ENCODE results near the gene TOMT. TPM values are rescaled to one million over a fixed set of nuclear protein-coding genes. Genes with fewer than 3 reads are reported as not detected.

Gene TOMT
- total RNA-seq, 1 donor from 2014 or later, result not detected

- DNase-seq (ENCODE audit: missing footprints) (no peak), ATAC-seq (no peak)
- intact Hi-C loops (cut with DNase I), result no loop called here
Observed at GRCh38 chr11:72084076-72084475, 21.6 kb upstream of the TOMT start.

GRCh38 chr11:72084965-72085364 lies 20.8 kb upstream of the TOMT start:
- intact Hi-C loops (cut with DNase I), result no loop called here

GRCh38 chr11:72085621-72086351 lies 19.9 kb upstream of the TOMT start:
- ATAC-seq (no peak), DNase-seq (ENCODE audit: missing footprints) (no peak)
- intact Hi-C loops (cut with DNase I), result no loop called here

More at GRCh38 chr11:72084965-72085364, 20.8 kb upstream of the TOMT start:
- ATAC-seq (no peak), DNase-seq (ENCODE audit: missing footprints) (no peak)

- ATAC-seq (no peak), DNase-seq (ENCODE audit: missing footprints) (no peak)
- intact Hi-C loops (cut with DNase I), result no loop called here
Observed at GRCh38 chr11:72088076-72088808, 17.5 kb upstream of the TOMT start.

GRCh38 chr11:72091292-72091691 lies 14.4 kb upstream of the TOMT start:
- ATAC-seq, result peak; percentile 89
- DNase-seq (ENCODE audit: missing footprints), result peak; percentile 76
- intact Hi-C loops (cut with DNase I), result loop anchor here (1.0 kb wide), 1 partner anchor 66 kb away; no protein-coding TSS in a partner anchor

- intact Hi-C loops (cut with DNase I), result no loop called here
Observed at GRCh38 chr11:72098741-72099140, 7.0 kb upstream of the TOMT start.

GRCh38 chr11:72100009-72100408 lies 5.7 kb upstream of the TOMT start:
- intact Hi-C loops (cut with DNase I), result no loop called here
- no peak for ATAC-seq
- DNase-seq (ENCODE audit: missing footprints), result no peak

More at GRCh38 chr11:72098741-72099140, 7.0 kb upstream of the TOMT start:
- DNase-seq (ENCODE audit: missing footprints) (no peak), ATAC-seq (no peak)

GRCh38 chr11:72100462-72100861 lies 5.3 kb upstream of the TOMT start:
- no peak for DNase-seq (ENCODE audit: missing footprints)
- no peak for ATAC-seq
- intact Hi-C loops (cut with DNase I), result no loop called here

GRCh38 chr11:72102162-72102561 lies 3.6 kb upstream of the TOMT start:
- ATAC-seq, result no peak
- intact Hi-C loops (cut with DNase I), result loop anchor here (2.0 kb wide), 2 partner anchors 61 to 121 kb away; no protein-coding TSS in a partner anchor
- DNase-seq (ENCODE audit: missing footprints), result no peak

- intact Hi-C loops (cut with DNase I), result loop anchor here (2.0 kb wide), 2 partner anchors 62 to 120 kb away; no protein-coding TSS in a partner anchor
- ATAC-seq, result no peak
- no peak for DNase-seq (ENCODE audit: missing footprints)
Observed at GRCh38 chr11:72102631-72102945, 3.1 kb upstream of the TOMT start.

- intact Hi-C loops (cut with DNase I), result loop anchor here (1.0 to 2.0 kb wide), 3 partner anchors 9 to 120 kb away; partner anchors contain the start of gene ANAPC15
- DNase-seq (ENCODE audit: missing footprints) (peak; percentile 100), ATAC-seq (peak; percentile 99)
Observed at GRCh38 chr11:72102946-72103753, 2.6 kb upstream of the TOMT start, which contains the start of gene LAMTOR1. LAMTOR1 (minus strand) TSS chr11:72103297; CDS start chr11:72103224, 73 bp downstream.

GRCh38 chr11:72103754-72104167 lies 2.0 kb upstream of the TOMT start:
- DNase-seq (ENCODE audit: missing footprints) (no peak), ATAC-seq (no peak)
- intact Hi-C loops (cut with DNase I), result loop anchor here (1.0 to 2.0 kb wide), 3 partner anchors 9 to 119 kb away; partner anchors contain the start of gene ANAPC15

- intact Hi-C loops (cut with DNase I), result loop anchor here (1.0 to 10.0 kb wide), 4 partner anchors 8 to 323 kb away; partner anchors contain the start of genes CLPB, LAMTOR1, LRRC51 and NUMA1
- DNase-seq (ENCODE audit: missing footprints) (no peak), ATAC-seq (no peak)
Observed at GRCh38 chr11:72111300-72112142, 5.8 kb downstream of the TOMT start.

- intact Hi-C loops (cut with DNase I), result loop anchor here (1.0 to 10.0 kb wide), 4 partner anchors 9 to 322 kb away; partner anchors contain the start of genes CLPB, LAMTOR1, LRRC51 and NUMA1
- peak; percentile 94 for ATAC-seq
- DNase-seq (ENCODE audit: missing footprints), result peak; percentile 98
Observed at GRCh38 chr11:72112143-72112977, 6.6 kb downstream of the TOMT start, which contains the start of gene ANAPC15. ANAPC15 (minus strand) TSS chr11:72112695; CDS start chr11:72111276, 1,419 bp downstream.

- intact Hi-C loops (cut with DNase I), result loop anchor here (1.0 to 10.0 kb wide), 4 partner anchors 10 to 322 kb away; partner anchors contain the start of genes CLPB, LAMTOR1, LRRC51 and NUMA1
- DNase-seq (ENCODE audit: missing footprints) (no peak), ATAC-seq (no peak)
Observed at GRCh38 chr11:72112978-72113808, 7.5 kb downstream of the TOMT start.

- ATAC-seq (no peak), DNase-seq (ENCODE audit: missing footprints) (no peak)
- intact Hi-C loops (cut with DNase I), result loop anchor here (5.0 to 10.0 kb wide), 2 partner anchors 182 to 320 kb away; partner anchors contain the start of gene CLPB
Observed at GRCh38 chr11:72114570-72114969, 8.8 kb downstream of the TOMT start.

Data from Right ventricle myocardium inferior (tissue), 1 donor.